A673 (cell line): ENCODE data around the gene RBPMS2.

Source experiments
- EZH2 ChIP-seq: fragments of 200-600 bp; sonication (generic); IDR thresholded peaks from 2 replicates; pipeline ENCODE4 v1.6.1; 2017; ENCODE audit warnings: borderline replicate concordance, low read depth, mild to moderate bottlenecking, mixed read lengths, antibody characterized with exemption, low read length; ENCODE audit not compliant: poor library complexity, severe bottlenecking
- TF ChIP-seq, protein P1 (sequence below): fragments of 300-800, 200-600 bp; sonication (generic); conservative IDR thresholded peaks from 2 replicates; pipeline ENCODE4 v1.5.1; 2017; ENCODE audit warnings: low read depth, mild to moderate bottlenecking, antibody characterized with exemption, low read length, moderate library complexity, mixed read lengths

DNA sequence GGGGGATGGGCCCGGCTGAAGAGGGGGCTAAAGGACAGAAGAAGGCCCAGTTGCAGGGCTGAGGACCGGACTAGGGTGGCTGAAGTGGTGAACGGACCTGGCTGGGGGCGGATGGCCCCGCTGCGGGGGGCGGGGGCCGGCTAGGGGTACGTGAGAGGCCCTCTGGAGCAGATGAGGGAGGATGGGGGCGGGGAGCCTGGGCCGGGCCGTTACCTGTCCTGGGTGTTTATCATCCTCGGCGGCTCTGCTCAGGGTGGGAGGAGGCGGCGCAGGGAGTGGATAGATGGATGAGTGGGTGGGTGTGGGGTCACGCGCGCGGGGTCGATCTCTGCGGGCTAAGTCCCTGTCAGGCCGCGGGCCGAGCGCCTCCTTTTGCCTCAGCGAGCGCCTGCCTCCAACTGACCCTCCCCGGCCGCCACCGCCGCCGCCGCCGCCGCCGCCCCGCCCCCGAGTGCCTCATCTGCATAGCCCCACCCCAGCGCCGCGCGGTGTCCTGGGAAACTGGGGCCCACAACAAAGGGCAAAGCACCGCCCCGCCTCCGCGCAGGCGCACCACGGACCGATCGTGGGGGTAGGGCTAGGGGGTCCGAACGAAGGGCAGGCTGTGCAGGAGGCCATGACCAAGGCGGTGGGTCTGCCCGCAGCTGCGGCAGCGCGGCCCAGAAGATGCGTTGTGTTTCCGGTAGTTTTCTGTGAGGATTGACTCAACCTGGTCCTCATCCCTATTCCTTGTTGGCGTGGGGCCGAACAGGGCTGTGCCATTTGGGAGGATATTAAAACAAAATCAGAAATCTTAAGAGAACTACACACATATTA is 72.4 kb downstream of the RBPMS2 start:
- TF ChIP-seq EZH2, result no peak
- TF ChIP-seq, protein P1, sequence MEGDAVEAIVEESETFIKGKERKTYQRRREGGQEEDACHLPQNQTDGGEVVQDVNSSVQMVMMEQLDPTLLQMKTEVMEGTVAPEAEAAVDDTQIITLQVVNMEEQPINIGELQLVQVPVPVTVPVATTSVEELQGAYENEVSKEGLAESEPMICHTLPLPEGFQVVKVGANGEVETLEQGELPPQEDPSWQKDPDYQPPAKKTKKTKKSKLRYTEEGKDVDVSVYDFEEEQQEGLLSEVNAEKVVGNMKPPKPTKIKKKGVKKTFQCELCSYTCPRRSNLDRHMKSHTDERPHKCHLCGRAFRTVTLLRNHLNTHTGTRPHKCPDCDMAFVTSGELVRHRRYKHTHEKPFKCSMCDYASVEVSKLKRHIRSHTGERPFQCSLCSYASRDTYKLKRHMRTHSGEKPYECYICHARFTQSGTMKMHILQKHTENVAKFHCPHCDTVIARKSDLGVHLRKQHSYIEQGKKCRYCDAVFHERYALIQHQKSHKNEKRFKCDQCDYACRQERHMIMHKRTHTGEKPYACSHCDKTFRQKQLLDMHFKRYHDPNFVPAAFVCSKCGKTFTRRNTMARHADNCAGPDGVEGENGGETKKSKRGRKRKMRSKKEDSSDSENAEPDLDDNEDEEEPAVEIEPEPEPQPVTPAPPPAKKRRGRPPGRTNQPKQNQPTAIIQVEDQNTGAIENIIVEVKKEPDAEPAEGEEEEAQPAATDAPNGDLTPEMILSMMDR, result 0 out of 2 replicates have a peak, but pooled peaks have one; percentile 8
